Stimulated activated naive B cell treated with anti-CD40 and anti-IgM and Interleukin-4, amounts not matched to agents 10 μg/mL and 1 μg/mL and 100 μg/mL, for 72 hours (primary cell): Measurements from ENCODE around the gene ZNF587.
A peak's percentile ranks its signal among the peaks of the same experiment; 100 is the strongest.
"Not testable (repeated sequence)": the region's sequence is repeated elsewhere in the genome, so short reads cannot be mapped to it uniquely, and the experiment has no call there.

ENCODE experiments used
- ATAC-seq, 2 donors: fragments of 150-1000 bp; cut with Tn5 transposase; replicated peaks; 2 replicates each; pipeline ENCODE4 v1.10.0; 2021; ENCODE audit warnings: moderate library complexity in 1 of 2
- DNase-seq: peaks from one replicate; pipeline ENCODE4 v3.0.0; 2021
- H3K27ac Mint-ChIP-seq: one replicate; pipeline ENCODE4 v1.8.0; 2022; ENCODE audit warnings: mild to moderate bottlenecking, mixed read lengths
- H3K27me3 Mint-ChIP-seq, 2 donors: one replicate each; pipeline ENCODE4 v1.8.0; 2022; ENCODE audit warnings: mixed read lengths in 2 of 2
- H3K36me3 Mint-ChIP-seq, 2 donors: one replicate each; pipeline ENCODE4 v1.8.0; 2022; ENCODE audit warnings: mixed read lengths in 2 of 2, mild to moderate bottlenecking in 1 of 2
- H3K4me1 Mint-ChIP-seq, 2 donors: one replicate each; pipeline ENCODE4 v1.8.0; 2022; ENCODE audit warnings: mixed read lengths in 2 of 2, mild to moderate bottlenecking in 1 of 2
- H3K4me3 Mint-ChIP-seq, 2 donors: one replicate each; pipeline ENCODE4 v1.8.0; 2022; ENCODE audit warnings: mild to moderate bottlenecking in 2 of 2, mixed read lengths in 2 of 2, moderate library complexity in 1 of 2
- H3K9me3 Mint-ChIP-seq, 2 donors: one replicate each; pipeline ENCODE4 v1.8.0; 2022; ENCODE audit warnings: mixed read lengths in 2 of 2, mild to moderate bottlenecking in 1 of 2

The ZNF587 gene

GRCh38 chr19:57838622-57839191 is 11.0 kb upstream of the ZNF587 start:
- H3K4me3 Mint-ChIP-seq, H3K27ac Mint-ChIP-seq, H3K27me3 Mint-ChIP-seq, H3K9me3 Mint-ChIP-seq, DNase-seq: not testable (repeated sequence)
- Mint-ChIP-seq H3K36me3 (peaks cover 19 to 39% of the 10 kb centered on the region in 2 donors), H3K4me1 (peaks cover 10 to 22% of the 10 kb centered on the region in 2 donors)
- peak; percentile 45 to 53 for ATAC-seq

GRCh38 chr19:57841122-57841763 is 8.4 kb upstream of the ZNF587 start:
- no peak overlapping the region for H3K27ac Mint-ChIP-seq
- H3K36me3 Mint-ChIP-seq, result peaks cover 23 to 39% of the 10 kb centered on the region in 2 donors

GRCh38 chr19:57847164-57847563 is 2.5 kb upstream of the ZNF587 start:
- H3K4me1 Mint-ChIP-seq, result peaks cover 23 to 27% of the 10 kb centered on the region in 2 donors
- not testable (repeated sequence) for H3K27ac Mint-ChIP-seq, H3K4me3 Mint-ChIP-seq, H3K27me3 Mint-ChIP-seq, DNase-seq, H3K9me3 Mint-ChIP-seq, ATAC-seq
- H3K36me3 Mint-ChIP-seq, result peaks cover 20 to 42% of the 10 kb centered on the region in 2 donors

More at GRCh38 chr19:57841122-57841763, 8.4 kb upstream of the ZNF587 start:
- Mint-ChIP-seq H3K9me3 (no peaks in the 10 kb centered on the region), H3K27me3 (no peaks in the 10 kb centered on the region), H3K4me3 (no peak overlapping the region), H3K4me1 (peaks cover 12 to 22% of the 10 kb centered on the region in 2 donors)
- DNase-seq (no peak), ATAC-seq (no peak)

GRCh38 chr19:57849162-57849665 is 445 bp upstream of the ZNF587 start:
- peaks cover 30 to 44% of the 10 kb centered on the region in 2 donors for H3K36me3 Mint-ChIP-seq

GRCh38 chr19:57850553-57851017 is 926 bp downstream of the ZNF587 start:
- H3K36me3 Mint-ChIP-seq, result peaks cover 36 to 50% of the 10 kb centered on the region in 2 donors

More at GRCh38 chr19:57849162-57849665, 445 bp upstream of the ZNF587 start:
- ATAC-seq, result peak in 1 of 2 donors; percentile 25
- Mint-ChIP-seq H3K4me3 (peak overlapping the region; percentile 92 to 96), H3K4me1 (peaks cover 27 to 28% of the 10 kb centered on the region in 2 donors), H3K27ac (peak overlapping the region; percentile 97)
- not testable (repeated sequence) for H3K27me3 Mint-ChIP-seq, H3K9me3 Mint-ChIP-seq, DNase-seq

GRCh38 chr19:57851812-57852603 is 2.3 kb downstream of the ZNF587 start:
- not testable (repeated sequence) for H3K27me3 Mint-ChIP-seq, ATAC-seq

More at GRCh38 chr19:57850553-57851017, 926 bp downstream of the ZNF587 start:
- DNase-seq (no peak), ATAC-seq (peak in 1 of 2 donors; percentile 2)
- H3K27ac Mint-ChIP-seq, result peak overlapping the region; percentile 97
- peaks cover 27 to 28% of the 10 kb centered on the region in 2 donors for H3K4me1 Mint-ChIP-seq
- H3K27me3 Mint-ChIP-seq, result no peaks in the 10 kb centered on the region
- peak overlapping the region; percentile 92 to 96 for H3K4me3 Mint-ChIP-seq
- no peaks in the 10 kb centered on the region for H3K9me3 Mint-ChIP-seq

GRCh38 chr19:57854117-57854516 is 4.5 kb downstream of the ZNF587 start:
- peaks cover 50 to 62% of the 10 kb centered on the region in 2 donors for H3K36me3 Mint-ChIP-seq
- not testable (repeated sequence) for H3K27ac Mint-ChIP-seq, DNase-seq, H3K27me3 Mint-ChIP-seq, H3K9me3 Mint-ChIP-seq, H3K4me3 Mint-ChIP-seq, ATAC-seq
- H3K4me1 Mint-ChIP-seq, result peaks cover 26 to 28% of the 10 kb centered on the region in 2 donors

More at GRCh38 chr19:57851812-57852603, 2.3 kb downstream of the ZNF587 start:
- peak overlapping the region; percentile 97 for H3K27ac Mint-ChIP-seq
- peak overlapping the region in 1 of 2 donors; percentile 22 for H3K4me3 Mint-ChIP-seq
- H3K4me1 Mint-ChIP-seq, result peaks cover 27 to 30% of the 10 kb centered on the region in 2 donors
- not testable (repeated sequence) for H3K9me3 Mint-ChIP-seq, DNase-seq
- peaks cover 45 to 57% of the 10 kb centered on the region in 2 donors for H3K36me3 Mint-ChIP-seq

GRCh38 chr19:57862351-57862750 is 12.7 kb downstream of the ZNF587 start:
- peaks cover 40 to 78% of the 10 kb centered on the region in 2 donors for H3K36me3 Mint-ChIP-seq
- not testable (repeated sequence) for H3K27ac Mint-ChIP-seq, DNase-seq, H3K4me3 Mint-ChIP-seq, H3K9me3 Mint-ChIP-seq, H3K27me3 Mint-ChIP-seq, H3K4me1 Mint-ChIP-seq, ATAC-seq

- H3K27me3 Mint-ChIP-seq, result no peaks in the 10 kb centered on the region
- H3K36me3 Mint-ChIP-seq, result peaks cover 55 to 82% of the 10 kb centered on the region in 2 donors
- H3K9me3 Mint-ChIP-seq, result peaks cover 3 to 4% of the 10 kb centered on the region in 2 donors
- H3K4me3 Mint-ChIP-seq, result no peak overlapping the region
- ATAC-seq, result no peak
- H3K27ac Mint-ChIP-seq, result peak overlapping the region; percentile 31
- no peak for DNase-seq
- H3K4me1 Mint-ChIP-seq, result no peaks in the 10 kb centered on the region
Observed at GRCh38 chr19:57867868-57868492, 18.3 kb downstream of the ZNF587 start.

GRCh38 chr19:57869655-57870054 is 20.0 kb downstream of the ZNF587 start:
- peaks cover 16 to 20% of the 10 kb centered on the region in 2 donors for H3K9me3 Mint-ChIP-seq
- peak overlapping the region; percentile 80 for H3K27ac Mint-ChIP-seq

GRCh38 chr19:57870225-57870624 is 20.6 kb downstream of the ZNF587 start:
- H3K9me3 Mint-ChIP-seq, result peaks cover 17 to 21% of the 10 kb centered on the region in 2 donors
- peaks cover 65 to 88% of the 10 kb centered on the region in 2 donors for H3K36me3 Mint-ChIP-seq
- DNase-seq (no peak), ATAC-seq (no peak)
- no peak overlapping the region for H3K4me3 Mint-ChIP-seq
- H3K27me3 Mint-ChIP-seq, result no peaks in the 10 kb centered on the region
- no peak overlapping the region for H3K27ac Mint-ChIP-seq
- no peaks in the 10 kb centered on the region for H3K4me1 Mint-ChIP-seq

More at GRCh38 chr19:57869655-57870054, 20.0 kb downstream of the ZNF587 start:
- not testable (repeated sequence) for DNase-seq, ATAC-seq, H3K4me1 Mint-ChIP-seq, H3K27me3 Mint-ChIP-seq
- Mint-ChIP-seq H3K36me3 (peaks cover 63 to 87% of the 10 kb centered on the region in 2 donors), H3K4me3 (peak overlapping the region in 1 of 2 donors; percentile 22)

- H3K4me1 Mint-ChIP-seq, result peaks cover 0 to 4% of the 10 kb centered on the region in 2 donors
- peaks cover 78 to 87% of the 10 kb centered on the region in 2 donors for H3K36me3 Mint-ChIP-seq
Observed at GRCh38 chr19:57872450-57872849, 22.8 kb downstream of the ZNF587 start.

More at GRCh38 chr19:57872450-57872849, 22.8 kb downstream of the ZNF587 start:
- DNase-seq (no peak), ATAC-seq (no peak)
- Mint-ChIP-seq H3K9me3 (peaks cover 25 to 34% of the 10 kb centered on the region in 2 donors), H3K4me3 (no peak overlapping the region), H3K27me3 (no peaks in the 10 kb centered on the region), H3K27ac (no peak overlapping the region)
